Putamen (tissue), 1 donor: ENCODE results near the gene MYEOV.

Source experiments
- DNase-seq: peaks from one replicate; pipeline ENCODE4 v3.0.0-alpha.2; 2016; ENCODE audit warnings: low spot score

The MYEOV gene

DNA sequence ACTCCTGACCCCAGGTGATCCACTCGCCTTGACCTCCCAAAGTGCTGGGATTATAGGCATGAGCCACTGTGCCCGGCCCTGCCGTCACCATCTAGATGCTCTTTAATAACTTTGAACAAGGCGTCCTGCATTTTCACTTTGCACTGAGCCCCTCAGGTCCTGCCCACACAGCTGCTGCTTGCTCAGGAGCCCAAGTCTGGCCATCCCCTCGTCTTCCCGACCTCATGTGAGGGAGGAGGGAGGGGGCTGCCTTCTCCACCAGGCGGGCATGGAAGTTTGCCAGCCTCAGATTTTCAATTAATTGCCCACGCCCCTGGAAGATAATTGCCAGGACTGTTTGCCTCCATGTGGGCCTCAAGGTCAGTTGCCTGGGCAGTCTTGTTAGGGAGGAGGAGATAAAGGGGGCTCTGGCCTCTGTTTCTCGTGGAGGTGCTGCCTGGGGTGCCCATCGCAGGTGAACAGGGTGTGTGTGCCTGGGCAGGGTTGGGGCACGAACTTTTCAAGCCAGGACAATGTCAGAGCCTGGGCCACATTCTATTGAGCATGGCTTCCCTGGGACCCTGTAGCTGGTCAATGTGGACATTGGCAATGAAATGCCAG lies 27.9 kb upstream of the MYEOV start:
- DNase-seq, result no peak

DNA sequence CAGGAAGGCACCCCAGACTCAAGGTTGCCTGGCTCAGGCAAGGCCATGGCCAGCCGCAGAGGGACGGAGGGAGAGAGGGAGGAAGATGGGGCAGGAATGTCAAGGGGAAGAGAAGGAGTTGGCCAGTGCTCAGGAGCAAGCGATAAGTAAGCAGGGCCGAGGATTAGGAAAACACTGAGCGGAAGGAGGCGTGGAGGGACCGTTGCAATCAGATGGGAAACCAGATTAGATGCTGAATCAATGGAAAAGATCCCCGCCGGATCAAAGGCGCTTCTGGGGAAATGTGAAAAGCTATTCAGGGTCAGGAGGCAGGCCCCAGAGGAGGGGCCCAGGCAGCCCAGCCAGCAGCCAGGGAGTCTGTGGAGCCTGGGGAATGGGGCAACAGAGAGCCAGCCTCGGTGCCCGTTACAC lies 26.6 kb upstream of the MYEOV start:
- no peak for DNase-seq

- DNase-seq, result no peak
Measured at GRCh38 chr11:69268911-69269310, 25.0 kb upstream of the MYEOV start.

GRCh38 chr11:69269388-69269787 lies 24.6 kb upstream of the MYEOV start:
- no peak for DNase-seq

- no peak for DNase-seq
Measured at GRCh38 chr11:69269926-69270697, 23.8 kb upstream of the MYEOV start.

DNA sequence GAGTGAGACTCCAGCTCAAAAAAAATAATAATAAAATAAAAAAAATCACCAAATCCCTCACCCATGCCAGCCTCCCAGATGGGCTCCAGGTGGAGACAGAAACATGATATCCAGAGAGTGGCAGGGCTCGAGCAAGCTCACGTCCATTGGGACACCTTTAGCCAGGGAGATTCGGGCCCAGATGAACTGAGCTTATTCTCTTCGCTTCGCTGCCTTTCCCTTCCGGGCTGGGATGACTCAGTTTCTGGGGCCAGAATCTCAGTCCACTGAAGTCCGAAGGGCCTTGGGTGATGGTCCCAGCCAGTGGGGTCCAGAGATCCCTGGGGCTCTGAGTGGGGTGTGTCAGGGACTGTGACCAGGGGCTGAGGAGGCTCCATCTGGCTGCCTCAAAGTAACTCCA lies 23.0 kb upstream of the MYEOV start:
- no peak for DNase-seq

DNA sequence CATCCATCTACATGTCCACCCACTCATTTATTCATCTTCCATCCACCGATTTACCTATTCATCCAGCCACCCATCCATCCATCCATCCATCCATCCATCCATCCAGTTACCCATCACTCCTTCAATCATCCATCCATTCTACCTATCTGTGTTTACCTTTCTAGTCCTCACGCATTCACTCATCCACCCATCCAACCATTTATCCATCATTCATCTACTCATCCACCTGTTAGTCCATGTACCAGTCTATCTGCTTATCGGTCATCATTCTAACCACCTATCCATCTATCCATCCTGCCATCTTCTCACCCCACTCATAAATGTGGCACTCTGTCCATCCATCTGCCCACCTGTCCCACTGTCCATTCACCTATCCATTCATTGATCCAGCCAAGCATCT lies 21.9 kb upstream of the MYEOV start:
- DNase-seq, result no peak

- no peak for DNase-seq
Measured at GRCh38 chr11:69272831-69273485, 21.0 kb upstream of the MYEOV start.

DNA sequence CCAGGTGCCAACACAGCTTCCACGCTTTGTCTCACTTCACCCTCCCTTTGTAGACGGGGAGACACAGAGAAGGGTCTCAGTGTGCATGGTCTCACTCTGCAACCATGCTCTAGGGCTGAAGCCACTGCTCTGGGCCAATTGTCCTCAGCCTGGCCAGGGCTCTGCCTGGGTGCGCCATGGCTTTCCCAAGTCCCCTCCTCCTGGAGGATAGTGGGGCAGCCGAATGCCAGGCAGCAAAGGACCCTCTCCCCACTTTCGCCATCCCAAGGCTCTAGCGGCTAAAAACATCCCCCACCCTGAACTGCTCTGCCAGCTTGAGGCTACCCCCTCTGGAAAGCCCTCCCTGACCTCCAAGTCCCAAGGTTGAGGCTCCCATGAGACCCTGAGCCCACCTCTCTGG lies 20.4 kb upstream of the MYEOV start:
- DNase-seq, result no peak

GRCh38 chr11:69274531-69275016 lies 19.4 kb upstream of the MYEOV start:
- DNase-seq, result no peak

GRCh38 chr11:69275178-69275577 lies 18.8 kb upstream of the MYEOV start:
- DNase-seq, result no peak

GRCh38 chr11:69276165-69276564 lies 17.8 kb upstream of the MYEOV start:
- no peak for DNase-seq

GRCh38 chr11:69277074-69277809 lies 16.7 kb upstream of the MYEOV start:
- DNase-seq, result no peak

DNA sequence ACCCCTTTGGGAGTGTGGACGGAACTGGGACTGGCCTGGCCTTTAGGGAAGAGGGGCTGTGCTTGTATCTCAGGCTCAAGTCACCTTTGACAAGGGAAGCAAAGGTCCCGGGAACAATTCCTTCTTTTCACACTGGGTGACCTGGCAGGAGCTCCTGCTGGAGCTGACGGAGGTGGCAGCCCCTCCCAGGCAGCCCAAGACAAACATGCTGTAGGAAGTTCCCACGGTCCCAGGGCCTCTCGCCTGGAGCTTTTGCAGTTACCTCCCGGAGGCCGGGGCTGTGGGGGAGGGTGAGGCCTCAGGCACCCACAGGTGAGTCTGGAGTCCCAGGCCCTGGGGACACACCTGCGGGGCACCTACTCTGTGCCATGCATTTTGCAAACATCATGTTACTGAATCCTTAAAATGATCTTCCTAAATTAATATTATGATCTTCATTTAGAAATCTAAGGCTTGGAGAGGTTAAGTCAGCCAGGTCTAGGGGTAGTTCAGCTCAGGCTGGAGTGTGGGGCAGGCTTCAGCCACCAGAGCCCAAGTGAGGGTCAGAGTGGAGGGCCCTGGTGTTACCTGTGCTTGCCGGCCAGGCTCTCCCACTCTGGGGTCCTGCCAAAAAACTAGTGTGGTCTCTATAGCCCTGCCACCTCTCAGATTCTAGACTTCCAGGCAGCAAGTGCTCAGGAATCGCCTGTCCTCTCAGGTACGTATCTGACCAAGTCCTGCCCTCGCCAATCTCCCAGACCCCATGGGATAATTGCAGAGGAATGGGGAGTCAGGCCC lies 15.7 kb upstream of the MYEOV start:
- DNase-seq, result no peak

DNA sequence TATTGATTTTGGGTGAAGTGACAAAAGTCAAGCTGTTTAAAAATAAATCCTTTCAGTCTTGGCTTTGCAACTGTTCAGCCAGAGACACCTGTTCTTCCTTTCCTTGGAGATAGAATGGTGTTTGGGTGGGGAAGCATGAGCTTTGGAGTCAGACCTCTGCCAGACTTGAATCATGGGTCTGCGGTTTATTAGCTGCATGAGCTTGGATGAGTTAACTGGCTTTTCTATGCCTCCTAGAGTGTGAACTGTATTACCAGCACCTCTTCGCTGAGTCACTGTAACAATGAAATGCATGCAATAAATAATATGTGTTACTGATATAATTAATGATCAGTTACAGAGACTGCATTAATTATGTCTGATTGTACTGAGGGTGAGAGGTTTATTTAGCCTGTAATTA lies 13.5 kb upstream of the MYEOV start:
- DNase-seq, result no peak

DNA sequence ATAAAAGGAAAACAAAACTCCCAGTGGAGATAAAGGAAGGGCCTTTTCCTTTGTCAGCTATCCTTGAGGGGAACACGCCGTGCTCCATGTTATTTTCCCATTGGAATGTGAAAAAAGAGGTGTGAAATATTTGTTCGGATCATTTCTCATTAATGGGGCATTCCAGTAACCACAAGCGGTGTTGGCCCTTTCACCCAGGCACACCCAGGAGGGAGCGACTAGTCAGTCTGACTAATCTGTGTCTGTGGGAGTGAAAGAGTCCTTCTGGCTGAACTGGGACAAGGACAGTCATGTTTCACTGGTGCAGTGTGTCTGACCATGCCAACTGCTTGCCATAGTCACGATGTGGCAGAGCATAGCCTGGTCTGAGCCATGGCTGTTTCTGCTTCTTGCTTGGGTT lies 13.0 kb upstream of the MYEOV start:
- no peak for DNase-seq

GRCh38 chr11:69283446-69283845 lies 10.5 kb upstream of the MYEOV start:
- DNase-seq, result no peak

- DNase-seq, result no peak
Measured at GRCh38 chr11:69284081-69284511, 9.9 kb upstream of the MYEOV start.

GRCh38 chr11:69285091-69285490 lies 8.9 kb upstream of the MYEOV start:
- DNase-seq, result no peak

DNA sequence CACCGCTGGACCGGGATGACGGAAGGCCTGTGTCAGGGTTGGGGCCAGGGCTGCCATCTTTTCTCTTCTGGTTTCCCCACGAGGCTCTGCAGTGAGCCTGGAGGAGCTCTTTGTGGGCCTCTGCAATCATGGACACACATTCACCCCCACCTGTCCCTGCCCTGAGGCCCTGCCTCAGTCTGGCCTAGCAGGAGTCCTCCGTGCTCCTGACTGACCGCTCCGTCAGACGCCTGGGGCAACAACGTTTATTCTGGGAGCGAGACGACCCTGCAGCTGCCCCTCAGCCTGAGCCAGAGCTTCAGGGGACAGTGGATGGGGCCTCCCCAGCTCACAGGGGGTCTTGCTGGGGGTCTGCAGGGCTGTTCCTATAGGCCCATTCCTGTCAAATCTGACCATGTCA lies 8.2 kb upstream of the MYEOV start:
- no peak for DNase-seq
